ENCODE measurements around the gene MDH1B.

GRCh38 chr2:206780671-206781070 lies 15.5 kb upstream of the MDH1B start:
- no peak for TF ChIP-seq CTCF (IDR thresholded peaks at IDR 0.05; ENCODE audit: insufficient read depth, low read length, poor library complexity, severe bottlenecking)
- no peak for TF ChIP-seq EZH2phosphoT487 (conservative IDR thresholded peaks at IDR 0.05; ENCODE audit: low read length)

Measured in SU-DHL-6 (cell line).